CD1c-positive myeloid dendritic cell (primary cell): ENCODE data around the gene LRRC23.
A peak's percentile ranks its signal among the peaks of the same experiment; 100 is the strongest.
"Not testable (repeated sequence)": the region's sequence is repeated elsewhere in the genome, so short reads cannot be mapped to it uniquely, and the experiment has no call there.

ENCODE experiments used
- DNase-seq: peaks from one replicate; pipeline ENCODE4 v3.0.0-alpha.2; 2016; ENCODE audit errors: extremely low spot score

LRRC23 gene

GRCh38 chr12:6872073-6873048 is 32.3 kb upstream of the LRRC23 start:
- peak; percentile 85 for DNase-seq

GRCh38 chr12:6873094-6874014 is 31.3 kb upstream of the LRRC23 start, which contains the start of gene SPSB2:
TSS of gene SPSB2 (minus strand) at chr12:6873303. CDS start at chr12:6872901, 402 bp downstream.
- peak; percentile 99 for DNase-seq

DNA sequence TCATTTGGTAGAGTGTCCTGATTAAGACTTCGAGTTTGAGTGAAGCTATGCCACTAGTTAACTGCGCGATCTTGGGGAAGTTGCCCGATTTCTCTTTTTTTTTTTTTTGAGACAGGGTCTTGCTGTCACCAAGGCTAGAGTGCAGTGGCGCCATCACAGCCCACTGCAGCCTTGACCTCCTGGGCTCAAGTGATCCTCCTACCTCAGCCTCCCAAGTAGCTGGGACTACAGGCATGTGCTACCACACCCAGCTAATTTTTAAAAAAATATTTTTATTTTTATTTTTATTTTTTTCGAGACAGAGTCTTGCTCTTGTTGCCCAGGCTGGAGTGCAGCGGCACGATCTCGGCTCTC is 30.6 kb upstream of the LRRC23 start:
- not testable (repeated sequence) for DNase-seq

DNA sequence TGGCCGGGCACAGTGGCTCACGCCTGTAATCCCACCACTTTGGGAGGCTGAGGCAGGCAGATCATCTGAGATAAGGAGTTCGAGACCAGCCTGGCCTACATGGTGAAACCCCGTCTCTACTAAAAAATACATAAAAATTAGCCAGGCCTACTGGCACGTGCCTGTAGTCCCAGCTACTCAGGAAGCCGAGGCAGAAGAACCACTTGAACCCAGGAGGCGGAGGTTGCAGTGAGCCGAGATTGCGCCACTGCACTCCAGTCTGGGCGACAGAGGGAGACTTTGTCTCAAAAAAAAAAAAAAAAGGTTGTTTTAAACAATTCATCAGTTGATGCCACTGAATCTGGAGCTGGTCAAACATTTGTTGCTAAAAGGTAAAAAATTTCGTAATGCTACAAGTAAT is 24.8 kb upstream of the LRRC23 start:
- not testable (repeated sequence) for DNase-seq

DNA sequence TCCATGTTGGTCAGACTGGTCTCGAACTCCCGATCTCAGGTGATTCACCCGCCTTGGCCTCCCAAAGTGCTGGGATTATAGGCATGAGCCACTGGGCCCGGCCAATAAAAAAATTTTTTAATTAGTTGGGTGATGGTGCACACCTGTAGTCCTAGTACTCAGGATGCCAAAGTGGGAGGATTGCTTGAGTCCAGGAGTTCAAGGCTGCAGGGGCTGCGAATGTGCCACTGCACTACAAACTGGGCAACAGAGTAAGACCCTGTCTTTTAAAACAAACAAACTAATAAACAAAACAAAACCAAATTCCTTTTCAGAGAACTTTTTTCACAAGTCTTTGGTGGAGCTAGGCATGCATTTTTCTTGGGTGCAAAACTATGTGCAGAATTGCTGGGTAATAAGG is 21.4 kb upstream of the LRRC23 start:
- DNase-seq: no peak

DNA sequence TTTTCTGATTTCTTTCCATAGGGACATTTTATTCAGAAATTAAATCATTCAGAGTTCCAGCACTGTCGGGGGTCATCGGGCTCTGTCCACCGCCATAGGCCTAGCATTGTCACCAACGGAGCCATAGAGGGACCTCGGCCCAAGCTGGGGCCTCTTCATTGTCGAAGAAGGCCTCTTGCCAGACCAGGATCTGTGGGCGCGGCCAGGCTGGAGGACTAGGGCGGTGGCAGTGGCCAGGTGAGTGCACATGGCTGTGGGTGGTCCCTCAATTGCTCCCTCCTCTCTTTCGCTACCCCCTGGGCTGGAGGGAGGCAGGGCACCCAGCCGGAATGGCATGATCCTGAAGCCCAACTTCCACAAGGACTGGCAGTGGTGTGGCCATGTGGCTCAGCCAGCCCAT is 20.9 kb upstream of the LRRC23 start:
- no peak for DNase-seq

DNA sequence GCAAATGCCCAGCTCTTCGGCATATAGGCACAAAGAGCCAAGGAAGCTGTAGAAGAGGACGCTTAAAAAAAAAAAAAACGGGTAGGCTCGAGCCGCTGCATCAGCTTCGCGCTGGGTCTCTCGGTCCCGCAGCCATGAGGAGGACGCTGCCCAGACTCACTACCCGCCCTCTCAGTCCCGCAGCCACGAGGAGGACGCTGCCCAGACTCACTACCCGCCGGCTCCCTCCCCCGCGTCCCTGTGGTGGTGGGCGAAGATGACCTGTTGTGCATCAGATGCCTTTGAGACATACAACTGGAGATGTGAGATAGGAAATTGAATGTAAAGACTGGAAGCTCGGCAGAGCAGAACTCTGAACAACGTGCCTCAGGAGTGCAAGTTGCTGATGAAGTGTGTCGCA is 20.1 kb upstream of the LRRC23 start:
- DNase-seq: no peak

DNA sequence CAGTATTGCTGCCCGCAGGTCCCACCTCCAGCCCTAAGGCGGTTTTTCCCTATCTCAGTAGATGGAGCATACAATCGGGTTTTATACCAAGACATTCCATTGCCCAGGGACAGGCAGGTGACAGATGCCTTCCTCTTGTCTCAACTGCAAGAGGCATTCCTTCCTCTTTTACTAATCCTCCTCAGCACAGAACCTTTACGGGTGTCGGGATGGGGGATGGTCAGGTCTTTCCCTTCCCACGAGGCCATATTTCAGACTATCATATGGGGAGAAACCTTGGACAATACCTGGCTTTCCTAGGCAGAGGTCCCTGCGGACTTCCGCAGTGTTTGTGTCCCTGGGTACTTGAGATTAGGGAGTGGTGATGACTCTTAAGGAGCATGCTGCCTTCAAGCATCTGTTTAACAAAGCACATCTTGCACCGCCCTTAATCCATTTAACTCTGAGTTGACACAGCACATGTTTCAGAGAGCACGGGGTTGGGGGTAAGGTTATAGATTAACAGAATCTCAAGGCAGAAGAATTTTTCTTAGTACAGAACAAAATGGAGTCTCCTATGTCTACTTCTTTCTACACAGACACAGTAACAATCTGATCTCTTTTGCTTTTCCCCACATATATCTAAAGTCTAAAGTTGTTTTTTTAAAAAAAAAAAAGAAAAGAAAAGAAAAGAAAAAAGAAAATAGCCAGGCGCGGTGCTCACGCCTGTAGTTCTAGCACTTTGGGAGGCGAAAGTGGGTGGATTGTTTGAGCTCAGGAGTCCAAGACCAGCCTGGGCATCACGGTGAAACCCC is 18.2 kb upstream of the LRRC23 start:
- DNase-seq: not testable (repeated sequence)

DNA sequence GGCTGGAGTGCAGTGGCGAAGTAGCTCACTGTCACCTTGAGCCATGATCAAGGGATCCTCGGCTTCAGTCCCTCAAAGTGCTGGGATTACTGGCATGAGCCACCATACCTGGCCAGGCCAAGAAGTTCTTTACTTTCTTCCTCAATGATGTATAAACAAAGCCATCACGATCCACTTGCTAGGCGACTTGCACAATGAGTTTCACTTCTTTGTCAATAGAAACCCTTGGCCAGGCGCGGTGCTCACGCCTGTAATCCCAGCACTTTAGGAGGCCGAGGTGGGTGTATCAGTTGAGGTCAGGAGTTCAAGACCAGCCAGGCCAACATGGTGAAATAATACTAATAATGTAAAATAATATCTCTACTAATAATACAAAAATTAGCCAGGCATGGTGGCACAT is 17.2 kb upstream of the LRRC23 start:
- DNase-seq: peak; percentile 81

DNA sequence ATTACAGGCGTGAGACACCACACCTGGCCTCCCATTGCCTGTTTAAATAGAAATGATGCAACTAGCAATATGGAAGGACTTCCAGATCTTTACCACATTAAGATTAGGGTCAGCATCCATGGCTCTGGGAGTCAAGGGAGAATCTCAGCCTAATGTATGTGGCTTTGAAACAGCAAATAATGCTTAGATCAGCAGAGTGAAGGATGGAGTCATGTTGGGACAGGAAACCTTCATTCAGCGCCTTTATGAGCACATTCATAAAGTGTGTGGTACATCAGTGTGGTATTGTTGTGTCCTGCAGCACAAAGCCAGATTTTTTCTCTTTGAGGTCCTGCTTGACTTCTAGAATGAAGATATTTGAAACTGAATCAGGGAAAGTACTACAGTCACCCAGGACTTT is 16.3 kb upstream of the LRRC23 start:
- no peak for DNase-seq

- DNase-seq: not testable (repeated sequence)
Measured at GRCh38 chr12:6888794-6889193, 15.8 kb upstream of the LRRC23 start.

DNA sequence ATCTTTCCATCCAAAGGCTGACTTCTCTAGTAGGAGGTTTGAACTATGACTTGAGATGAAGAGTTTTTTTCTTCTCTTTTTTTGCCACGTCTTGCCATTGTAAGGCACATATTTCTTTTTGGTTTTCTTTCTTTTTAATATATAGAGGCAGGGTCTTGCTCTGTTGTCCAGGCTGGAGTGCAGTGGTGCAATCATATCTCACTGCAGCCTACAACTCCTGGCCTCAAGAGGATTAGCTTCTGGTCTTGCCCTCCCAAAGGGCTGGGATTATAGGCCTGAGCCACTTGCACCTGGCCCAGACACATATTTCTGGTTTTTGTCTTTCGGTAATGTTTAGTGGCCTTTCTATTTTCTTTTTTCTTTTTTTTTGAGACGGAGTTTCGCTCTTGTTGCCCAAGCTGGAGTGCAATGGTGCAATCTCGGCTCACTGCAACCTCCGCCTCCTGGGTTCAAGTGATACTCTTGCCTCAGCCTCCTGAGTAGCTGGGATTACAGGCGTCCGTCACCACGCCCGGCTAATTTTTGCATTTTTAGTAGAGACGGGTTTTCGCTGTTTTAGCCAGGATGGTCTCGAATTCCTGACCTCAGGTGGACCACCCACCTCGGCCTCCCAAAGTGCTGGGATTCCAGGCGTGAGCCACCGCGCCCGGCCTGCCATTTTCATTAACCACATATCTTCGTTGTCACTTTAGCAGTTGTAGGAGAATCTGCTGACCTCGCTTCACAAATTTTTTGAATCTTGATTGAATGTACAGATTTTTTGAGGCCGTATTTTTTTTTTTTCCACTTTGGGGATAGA is 14.6 kb upstream of the LRRC23 start:
- not testable (repeated sequence) for DNase-seq

- peak; percentile 99 for DNase-seq
Measured at GRCh38 chr12:6890789-6891645, 13.6 kb upstream of the LRRC23 start.

GRCh38 chr12:6891646-6892001 is 13.0 kb upstream of the LRRC23 start:
- DNase-seq: no peak

DNA sequence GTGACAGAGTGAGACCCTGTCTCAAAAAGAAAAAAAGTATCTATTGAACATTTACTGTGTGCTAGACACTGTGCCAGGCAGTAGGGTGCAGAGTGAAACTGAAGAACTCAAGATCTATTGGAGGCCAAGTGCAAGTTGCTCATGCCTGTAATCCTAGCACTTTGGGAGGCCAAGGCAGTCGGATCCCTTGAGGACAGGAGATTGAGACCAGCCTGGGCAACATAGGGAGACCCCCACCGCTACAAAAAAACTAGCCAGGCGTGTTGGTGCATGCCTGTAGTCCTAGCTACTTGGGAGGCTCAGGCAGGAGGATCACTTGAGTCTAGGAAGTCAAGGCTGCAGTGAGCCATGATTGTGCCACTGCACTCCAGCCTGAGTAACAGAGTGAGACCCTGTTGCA is 11.9 kb upstream of the LRRC23 start:
- not testable (repeated sequence) for DNase-seq

- peak; percentile 47 for DNase-seq
Measured at GRCh38 chr12:6894321-6894720, 10.3 kb upstream of the LRRC23 start.

DNA sequence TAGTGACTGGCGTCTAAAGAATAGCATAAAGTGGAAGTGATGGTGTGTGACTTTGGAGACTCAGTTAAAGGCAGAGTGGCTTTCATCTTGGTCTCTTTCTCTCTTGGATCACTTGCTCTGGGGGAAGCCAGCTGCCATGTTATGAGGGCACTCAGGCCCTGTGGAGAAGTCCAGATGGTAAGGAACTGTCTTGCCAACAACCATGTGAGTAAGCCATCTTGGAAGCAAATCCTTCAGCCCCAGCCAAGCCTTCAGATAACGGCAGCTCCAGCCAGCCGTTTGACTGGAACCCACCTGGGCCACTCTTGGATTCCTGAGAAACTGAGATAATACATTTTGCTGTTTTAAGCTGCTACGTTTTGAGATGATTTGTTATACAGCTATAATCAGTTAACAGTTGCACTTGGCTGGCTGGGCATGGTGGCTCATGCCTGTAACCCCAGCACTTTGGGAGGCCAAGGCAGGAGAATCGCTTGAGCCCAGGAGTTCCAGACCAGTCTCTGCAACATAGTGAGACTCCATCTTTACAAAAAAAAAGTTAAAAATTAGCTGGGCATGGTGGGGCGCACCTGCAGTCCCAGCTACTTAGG is 7.7 kb upstream of the LRRC23 start:
- no peak for DNase-seq

DNA sequence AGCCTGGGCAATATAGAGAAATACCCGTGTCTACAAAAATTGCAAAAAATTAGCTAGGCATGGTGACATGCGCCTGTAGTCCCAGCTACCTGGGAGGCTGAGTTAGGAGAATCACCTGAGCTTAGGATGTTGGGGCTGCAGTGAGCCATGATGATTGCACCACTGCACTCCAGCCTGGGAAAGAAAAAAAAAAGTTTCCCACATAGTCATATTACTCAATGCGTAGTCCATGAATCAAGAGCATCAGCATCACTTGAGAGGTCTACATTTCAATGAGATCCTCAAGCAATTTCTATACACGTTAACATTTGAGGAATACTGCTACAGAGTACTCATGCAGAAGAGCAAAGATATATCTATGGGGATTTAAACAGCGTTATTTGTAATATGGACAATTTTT is 5.2 kb upstream of the LRRC23 start:
- peak; percentile 36 for DNase-seq

- DNase-seq: peak; percentile 93
Measured at GRCh38 chr12:6899837-6900519, 4.6 kb upstream of the LRRC23 start.
